ENCODE results near the gene RCCD1.

Gene RCCD1

GRCh38 chr15:90952901-90953677 is 1.6 kb upstream of the RCCD1 start:
- no peak for DNase-seq
- no peak overlapping the region for H3K27ac ChIP-seq
- peaks cover 44% of the 10 kb centered on the region for H3K36me3 ChIP-seq
- H3K4me3 ChIP-seq (ENCODE audit: low read depth, low read length), result no peak overlapping the region
- H3K27me3 ChIP-seq (ENCODE audit: insufficient read depth, low read depth, severe bottlenecking), result no peaks in the 10 kb centered on the region
- no peaks in the 10 kb centered on the region for H3K9me3 ChIP-seq (ENCODE audit: severe bottlenecking)
- no peak for TF ChIP-seq CTCF (IDR thresholded peaks at IDR 0.05; ENCODE audit: low read depth, low read length)

GRCh38 chr15:90953947-90954711 is 555 bp upstream of the RCCD1 start:
- Histone ChIP-seq H3K9me3 (ENCODE audit: severe bottlenecking) (no peaks in the 10 kb centered on the region), H3K36me3 (peaks cover 41% of the 10 kb centered on the region), H3K27ac (peak overlapping the region; percentile 97), H3K27me3 (ENCODE audit: insufficient read depth, low read depth, severe bottlenecking) (no peaks in the 10 kb centered on the region), H3K4me3 (ENCODE audit: low read depth, low read length) (no peak overlapping the region; the same call in 1 of the 2 replicates)
- no peak for DNase-seq
- TF ChIP-seq CTCF (IDR thresholded peaks at IDR 0.05; ENCODE audit: low read depth, low read length), result no peak

- Histone ChIP-seq H3K27me3 (ENCODE audit: insufficient read depth, low read depth, severe bottlenecking) (no peaks in the 10 kb centered on the region), H3K4me3 (ENCODE audit: low read depth, low read length) (peak overlapping the region; percentile 90), H3K27ac (peak overlapping the region; percentile 97), H3K9me3 (ENCODE audit: severe bottlenecking) (no peaks in the 10 kb centered on the region), H3K36me3 (peaks cover 40% of the 10 kb centered on the region)
- no peak for DNase-seq
- TF ChIP-seq CTCF (IDR thresholded peaks at IDR 0.05; ENCODE audit: low read depth, low read length), result no peak
Observed at GRCh38 chr15:90955624-90956273, 1.1 kb downstream of the RCCD1 start.

- peak; percentile 92 for TF ChIP-seq CTCF (IDR thresholded peaks at IDR 0.05; ENCODE audit: low read depth, low read length)
- Histone ChIP-seq H3K36me3 (peaks cover 45% of the 10 kb centered on the region), H3K27ac (peak overlapping the region; percentile 97), H3K27me3 (ENCODE audit: insufficient read depth, low read depth, severe bottlenecking) (no peaks in the 10 kb centered on the region), H3K4me3 (ENCODE audit: low read depth, low read length) (peak overlapping the region; percentile 90; the same call in 1 of the 2 replicates), H3K9me3 (ENCODE audit: severe bottlenecking) (no peaks in the 10 kb centered on the region)
- peak; percentile 77 for DNase-seq
Observed at GRCh38 chr15:90956274-90957030, 1.8 kb downstream of the RCCD1 start.

- no peak for TF ChIP-seq CTCF (IDR thresholded peaks at IDR 0.05; ENCODE audit: low read depth, low read length)
- Histone ChIP-seq H3K9me3 (ENCODE audit: severe bottlenecking) (no peaks in the 10 kb centered on the region), H3K27ac (no peak overlapping the region), H3K27me3 (ENCODE audit: insufficient read depth, low read depth, severe bottlenecking) (no peaks in the 10 kb centered on the region), H3K36me3 (peaks cover 53% of the 10 kb centered on the region), H3K4me3 (ENCODE audit: low read depth, low read length) (no peak overlapping the region)
- DNase-seq, result no peak
Observed at GRCh38 chr15:90957031-90957790, 2.5 kb downstream of the RCCD1 start.

All from WERI-Rb-1 (cell line).